NT2/D1 (cell line): Measurements from ENCODE around the gene ARID3B.

Source experiments
- SUZ12 ChIP-seq: IDR thresholded peaks from 2 replicates; pipeline ENCODE4 v1.6.1; 2011; ENCODE audit not compliant: insufficient read length, insufficient read depth; ENCODE audit errors: extremely low read depth
- YY1 ChIP-seq: IDR thresholded peaks from 2 replicates; pipeline ENCODE4 v1.6.1; 2011; ENCODE audit not compliant: insufficient read length, insufficient read depth
- ZNF274 ChIP-seq: IDR thresholded peaks from 2 replicates; pipeline ENCODE4 v1.6.1; 2011; ENCODE audit warnings: mild to moderate bottlenecking, low read depth, low read length

GRCh38 chr15:74608786-74609185 lies 67.8 kb downstream of the ARID3B start:
- TF ChIP-seq ZNF274 (no peak), YY1 (no peak), SUZ12 (no peak)
